Fibroblast of peridontal ligament (primary cell): ENCODE measurements around the gene GAB2.

Experiments
- DNase-seq: peaks from one replicate; pipeline ENCODE4 v3.0.0-alpha.2; 2010; ENCODE audit errors: extremely low read depth

Gene GAB2

DNA sequence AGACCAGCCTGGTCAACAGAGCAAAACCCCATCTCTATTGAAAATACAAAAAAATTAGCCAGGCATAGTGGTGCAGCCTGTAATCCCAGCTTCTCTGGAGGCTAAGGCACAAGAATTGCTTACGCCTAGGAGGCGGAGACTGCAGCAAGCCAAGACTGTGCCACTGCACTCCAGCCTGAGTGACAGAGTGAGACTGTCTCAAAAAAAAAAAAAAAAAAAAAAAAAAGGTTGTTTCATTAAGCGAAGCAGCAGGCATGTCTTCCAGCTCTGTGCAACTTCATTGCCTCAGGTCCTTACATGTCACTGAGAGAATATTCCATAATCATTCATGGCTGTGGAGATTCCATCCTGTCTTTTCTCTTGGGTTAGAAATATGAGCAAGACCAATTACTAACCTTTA lies 16.9 kb downstream of the GAB2 start:
- no peak for DNase-seq

DNA sequence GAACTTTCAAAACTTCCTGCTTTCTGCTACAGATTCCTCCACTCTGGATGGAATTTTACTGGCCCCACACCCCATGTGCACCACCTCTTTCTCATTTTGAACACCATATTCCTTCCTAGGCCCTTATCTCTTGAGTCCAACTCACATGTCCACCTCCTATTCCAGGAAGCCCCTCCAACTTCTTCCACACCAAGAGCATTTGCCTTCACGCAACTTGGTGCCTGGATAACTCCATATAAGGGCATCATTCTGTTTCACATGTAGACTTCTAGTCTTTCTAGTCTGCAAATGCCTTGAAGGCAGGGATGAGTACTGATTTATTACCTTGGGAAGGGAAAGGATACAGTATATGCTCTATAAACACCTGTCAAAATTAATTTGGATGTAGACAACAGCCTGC lies 17.5 kb downstream of the GAB2 start:
- DNase-seq, result no peak

DNA sequence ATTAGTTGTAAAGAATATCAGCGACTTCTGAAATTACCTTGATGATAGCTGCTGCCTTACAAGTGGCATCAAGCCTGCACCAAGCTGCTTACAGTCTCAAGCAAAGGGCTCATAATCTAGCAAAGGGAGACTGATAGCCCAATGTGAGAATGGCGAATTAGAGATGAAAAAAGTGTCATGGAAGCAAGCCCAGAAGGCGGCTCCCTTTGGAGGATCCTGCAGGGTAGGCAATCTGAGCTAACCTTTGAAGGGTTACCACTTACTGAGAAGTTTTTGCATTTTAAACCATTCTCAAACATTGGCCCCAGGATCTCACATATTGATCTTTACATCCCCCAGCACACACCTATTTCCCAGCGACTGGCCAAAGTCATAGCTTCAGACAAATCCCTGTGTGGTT lies 18.5 kb downstream of the GAB2 start:
- no peak for DNase-seq

DNA sequence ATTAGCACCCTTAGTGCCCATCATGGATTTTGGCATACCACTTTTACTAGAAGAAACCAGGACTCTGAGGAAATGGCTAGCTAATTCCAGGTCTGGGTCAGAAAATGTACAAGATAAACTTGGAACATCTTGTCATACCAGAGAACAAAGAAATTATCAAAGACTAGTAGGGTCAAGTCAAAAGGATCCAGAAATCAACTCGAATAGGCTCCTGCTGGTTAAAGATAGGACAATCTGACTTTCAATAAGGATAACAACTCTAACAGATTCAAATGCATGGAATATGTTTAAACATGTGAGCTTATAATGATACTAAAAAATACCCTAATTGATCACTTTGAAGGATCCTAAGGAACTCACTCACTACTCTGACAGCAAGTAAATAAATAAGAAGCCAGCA lies 18.9 kb downstream of the GAB2 start:
- DNase-seq, result no peak

DNA sequence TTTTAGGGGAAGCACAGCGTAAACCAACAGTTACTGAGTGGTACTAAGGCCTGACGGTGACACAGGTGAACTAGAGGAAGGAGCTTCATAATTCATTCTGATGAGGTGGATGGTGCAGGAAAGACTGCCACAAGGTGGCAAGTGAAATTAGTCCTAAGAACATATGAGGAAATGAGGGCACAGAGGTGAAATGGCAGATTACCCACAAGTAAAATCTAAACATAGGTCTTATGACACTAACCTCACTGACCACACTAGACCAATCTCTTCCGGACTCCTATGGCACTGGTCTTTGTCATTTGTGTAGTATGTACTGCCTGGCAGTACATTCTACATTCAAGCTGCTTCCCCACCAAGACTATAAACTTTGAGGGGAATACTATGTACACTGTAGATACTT lies 20.2 kb downstream of the GAB2 start:
- DNase-seq, result no peak

DNA sequence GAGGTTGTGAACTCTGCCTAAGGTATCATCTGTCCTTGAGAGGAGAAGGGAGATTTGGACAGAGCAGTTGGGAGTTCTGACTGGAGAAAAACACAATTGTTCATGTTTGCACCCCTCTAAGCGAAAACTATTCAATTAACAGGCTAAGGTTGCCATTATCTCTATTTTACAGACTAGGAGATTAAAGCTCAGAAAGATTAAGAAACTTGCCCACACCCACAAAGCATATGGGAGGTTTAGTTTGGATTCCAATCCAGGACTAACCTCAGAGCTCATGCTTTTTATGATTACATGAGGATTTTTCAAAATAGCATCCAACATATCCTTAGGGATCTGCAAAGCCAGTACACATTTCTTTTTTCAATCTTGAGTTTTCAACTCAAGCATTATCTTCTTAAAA lies 22.0 kb downstream of the GAB2 start:
- no peak for DNase-seq

DNA sequence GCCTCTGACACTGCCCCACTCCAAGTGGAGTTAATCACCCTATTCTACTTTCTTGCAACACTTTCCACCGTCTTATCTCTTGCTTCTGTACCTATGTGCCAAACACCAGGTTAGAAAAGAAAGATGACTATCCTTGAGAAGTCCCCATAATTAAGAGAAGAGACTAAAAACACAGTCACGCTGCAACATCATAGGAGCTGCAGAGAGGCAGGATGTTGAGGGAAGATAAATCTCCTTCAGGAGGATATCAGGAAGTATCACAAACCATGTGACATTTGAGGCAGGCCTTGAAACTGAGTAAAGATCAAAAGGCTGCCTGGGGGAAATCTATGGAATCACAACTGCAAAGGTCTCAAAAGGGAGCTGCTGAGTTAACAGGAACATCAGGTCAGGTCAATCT lies 24.8 kb downstream of the GAB2 start:
- DNase-seq, result no peak

DNA sequence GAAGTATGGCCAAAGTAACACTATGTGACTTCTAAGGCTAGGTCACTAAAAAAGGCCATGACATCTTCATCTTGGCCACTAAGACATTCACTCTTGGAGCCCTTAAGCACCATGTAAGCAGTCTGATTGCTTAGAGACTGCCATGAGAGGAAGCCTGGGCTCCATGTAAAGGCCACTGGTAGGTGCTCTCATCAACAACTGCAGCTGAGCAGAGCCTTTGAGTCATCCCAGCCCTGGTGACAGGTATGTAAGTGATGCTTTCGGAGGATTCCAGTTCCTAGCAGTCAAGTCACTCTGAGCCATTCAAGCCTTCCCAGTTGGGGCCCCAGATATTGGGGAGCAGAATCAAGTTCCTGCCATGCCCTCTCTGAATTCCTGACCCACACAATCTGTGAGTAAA lies 26.2 kb downstream of the GAB2 start:
- DNase-seq, result no peak

DNA sequence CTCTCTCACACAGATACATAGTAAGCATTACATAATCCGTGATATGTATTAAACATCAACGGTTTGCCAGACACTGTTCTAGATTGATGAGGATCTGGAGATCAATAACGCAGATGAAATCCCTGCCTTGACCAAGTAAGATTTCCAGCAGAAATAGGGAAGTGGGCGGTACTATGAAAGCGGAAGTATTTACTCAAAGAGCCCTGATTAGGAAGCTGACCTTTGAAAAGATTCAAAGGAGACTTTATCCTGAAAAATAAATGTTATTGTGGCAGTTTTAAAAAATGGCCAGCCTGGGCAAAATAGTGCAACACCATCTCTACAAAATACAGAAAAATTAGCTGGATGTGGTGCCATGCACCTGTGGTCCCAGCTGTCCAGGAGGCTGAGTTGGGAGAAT lies 26.8 kb downstream of the GAB2 start:
- no peak for DNase-seq

DNA sequence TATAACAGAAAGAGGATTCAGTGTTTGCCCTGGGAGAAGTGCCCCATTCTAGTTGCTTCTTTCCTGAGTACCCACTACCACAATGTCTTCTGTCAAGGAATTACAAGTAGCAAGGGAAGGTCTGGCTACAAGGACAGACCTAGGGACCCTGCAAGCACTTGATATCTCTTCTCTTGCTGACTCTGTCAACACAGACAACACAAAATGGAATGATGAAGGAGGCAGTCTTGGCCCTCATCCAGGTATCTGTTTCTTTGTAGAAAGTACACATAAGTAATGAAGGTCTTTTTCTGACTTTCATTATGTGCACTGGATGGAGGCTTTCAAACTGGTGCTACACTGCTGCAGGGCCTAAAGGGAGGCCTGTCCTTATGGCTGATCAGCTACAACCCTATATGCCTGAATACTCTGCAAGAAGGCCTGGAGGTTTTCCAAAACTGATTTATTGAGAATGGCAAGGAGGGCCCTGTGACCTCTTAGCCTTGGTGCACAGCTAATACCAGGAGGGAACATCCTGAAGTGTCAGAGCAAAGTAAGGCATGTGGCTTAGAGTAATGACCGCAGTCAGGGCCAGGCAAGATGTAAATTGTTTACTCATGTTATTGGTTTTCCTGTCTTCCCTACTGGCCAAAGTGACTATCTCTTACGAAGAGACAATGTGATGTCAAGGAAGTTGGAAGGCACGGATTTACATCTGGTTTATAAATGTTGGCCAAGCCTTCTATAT lies 31.2 kb downstream of the GAB2 start:
- DNase-seq, result no peak

DNA sequence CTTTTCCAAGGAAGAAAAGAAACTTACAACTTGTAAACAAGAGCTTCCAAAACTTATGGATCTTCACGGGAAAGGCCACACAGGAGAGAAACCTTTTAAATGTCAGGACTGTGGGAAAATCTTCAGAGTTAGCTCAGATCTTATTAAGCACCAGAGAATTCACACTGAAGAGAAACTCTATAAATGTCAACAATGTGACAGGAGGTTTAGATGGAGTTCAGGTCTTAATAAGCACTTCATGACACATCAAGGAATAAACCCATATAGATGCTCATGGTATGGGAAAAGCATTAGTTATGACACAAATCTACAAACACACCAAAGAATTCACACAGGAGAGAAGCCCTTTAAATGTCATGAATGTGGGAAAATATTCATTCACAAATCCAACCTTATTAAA lies 32.4 kb downstream of the GAB2 start:
- no peak for DNase-seq

DNA sequence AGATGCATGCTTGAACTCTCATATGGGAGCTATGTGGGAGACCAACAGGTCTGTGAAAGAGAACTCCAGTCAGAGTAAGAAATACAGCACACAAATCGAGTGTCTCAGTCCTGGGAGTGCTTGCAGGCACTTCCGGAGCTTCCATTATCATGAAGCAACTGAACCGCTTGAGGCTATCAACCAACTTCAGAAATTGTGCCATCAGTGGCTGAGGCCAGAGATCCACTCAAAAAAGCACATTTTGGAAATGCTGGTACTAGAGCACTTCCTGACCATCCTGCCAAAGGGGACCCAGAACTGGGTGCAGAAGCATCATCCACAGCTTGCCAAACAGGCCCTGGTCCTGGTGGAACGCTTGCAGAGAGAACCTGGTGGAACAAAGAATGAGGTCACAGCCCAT lies 33.4 kb downstream of the GAB2 start:
- no peak for DNase-seq

DNA sequence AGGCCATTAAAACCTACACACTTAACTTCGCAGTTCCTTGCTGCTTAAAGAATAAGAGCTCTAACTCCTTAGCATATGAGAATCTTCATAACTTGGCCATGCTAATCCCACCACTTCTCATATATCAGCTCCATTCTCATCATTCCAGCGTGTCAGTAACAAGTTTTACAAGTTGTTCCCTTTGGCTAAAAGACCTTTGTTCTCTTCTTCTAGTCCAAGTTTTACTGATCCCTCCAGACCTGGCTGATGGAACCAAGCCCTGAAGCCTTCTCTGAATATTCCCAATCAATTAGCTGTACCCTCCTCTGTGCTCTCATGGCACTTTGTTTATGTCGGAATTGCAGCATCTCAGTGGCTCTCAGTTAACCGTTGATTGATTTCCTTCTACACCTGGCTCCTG lies 35.8 kb downstream of the GAB2 start:
- no peak for DNase-seq

DNA sequence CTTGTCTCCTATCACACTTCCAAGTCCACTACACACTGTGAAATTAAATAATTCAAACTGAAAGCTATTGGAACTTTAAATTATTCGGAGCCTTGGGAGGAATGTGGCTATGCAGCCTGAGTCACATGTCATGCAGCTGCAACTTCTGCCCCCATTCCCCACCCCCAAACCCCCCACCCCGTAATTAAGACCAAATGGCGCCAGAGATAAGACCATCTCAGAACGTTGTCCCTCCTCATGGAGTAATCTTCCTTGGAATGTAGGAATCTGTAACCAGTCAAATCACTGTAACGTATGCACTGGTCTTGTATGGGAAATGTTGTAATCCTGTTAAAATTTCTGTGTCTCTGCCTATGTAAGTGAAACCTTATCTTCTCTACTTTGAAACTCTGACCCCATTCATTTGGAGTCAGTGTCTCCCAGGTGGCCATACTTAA lies 37.0 kb downstream of the GAB2 start:
- peak; percentile 66 for DNase-seq

DNA sequence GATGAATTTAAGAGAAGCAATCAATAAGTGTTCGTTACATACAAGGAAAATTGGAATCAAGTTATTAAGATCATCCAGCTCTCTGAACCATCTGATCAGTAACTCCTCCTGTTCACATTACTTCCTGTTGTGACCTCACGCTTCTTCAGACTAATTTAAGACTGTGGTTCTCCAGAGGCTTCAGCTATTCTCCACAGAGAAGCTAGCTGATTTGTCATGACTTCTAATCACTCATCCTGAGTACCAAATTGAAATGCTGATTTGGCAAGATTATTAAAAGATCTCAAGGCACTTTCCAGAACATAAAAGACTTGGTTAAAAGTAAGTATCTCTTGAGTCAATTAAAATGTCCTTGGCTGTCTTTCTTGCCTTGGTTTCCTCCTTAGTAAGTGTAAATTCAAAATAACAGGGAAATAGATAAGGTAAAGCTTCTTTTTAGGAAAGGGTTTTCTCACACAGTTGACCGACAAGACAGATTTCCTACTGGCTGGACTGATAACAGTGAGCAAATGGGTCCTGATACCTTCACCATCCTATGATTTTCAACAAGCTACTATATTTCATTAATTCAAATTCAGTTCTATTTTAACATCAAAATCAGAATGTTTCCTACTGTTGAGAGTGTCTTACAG lies 38.5 kb downstream of the GAB2 start:
- DNase-seq, result peak; percentile 26

DNA sequence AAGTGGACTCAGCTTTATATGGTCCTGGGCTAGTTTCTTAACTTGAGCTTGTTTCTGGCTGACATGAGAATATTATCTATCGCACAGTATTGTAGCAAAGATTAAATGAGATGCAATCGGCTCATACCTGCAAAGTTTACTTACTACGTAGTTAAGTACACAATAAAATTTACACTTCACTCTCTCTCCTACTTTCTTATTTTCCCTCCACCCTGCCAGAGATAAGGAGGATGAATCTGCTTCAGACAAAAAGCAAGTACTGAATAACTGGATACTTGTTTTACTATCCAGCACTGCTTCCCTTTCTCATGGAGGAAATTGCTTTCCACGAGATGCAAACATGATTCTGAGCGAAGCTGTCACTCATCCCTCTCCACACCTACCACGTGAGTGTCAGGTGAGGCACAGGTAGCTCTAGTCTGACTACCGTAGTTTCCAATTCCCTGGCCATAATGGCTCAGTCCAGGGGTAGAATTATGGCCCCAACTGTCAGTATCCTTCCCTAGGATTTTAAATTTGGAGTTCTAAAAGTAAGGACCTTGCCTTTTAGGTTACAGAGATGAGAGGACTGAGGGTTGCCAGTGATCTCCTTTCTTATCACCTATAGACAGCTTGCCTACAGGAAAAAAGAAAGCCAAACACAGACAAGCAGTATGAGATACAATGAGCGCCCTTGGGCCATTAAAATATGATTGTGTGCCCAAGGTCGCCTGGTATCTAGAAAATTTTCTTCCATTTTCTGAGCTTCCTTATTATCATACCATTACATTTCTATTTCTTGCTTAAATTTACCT lies 39.8 kb downstream of the GAB2 start:
- DNase-seq, result no peak

DNA sequence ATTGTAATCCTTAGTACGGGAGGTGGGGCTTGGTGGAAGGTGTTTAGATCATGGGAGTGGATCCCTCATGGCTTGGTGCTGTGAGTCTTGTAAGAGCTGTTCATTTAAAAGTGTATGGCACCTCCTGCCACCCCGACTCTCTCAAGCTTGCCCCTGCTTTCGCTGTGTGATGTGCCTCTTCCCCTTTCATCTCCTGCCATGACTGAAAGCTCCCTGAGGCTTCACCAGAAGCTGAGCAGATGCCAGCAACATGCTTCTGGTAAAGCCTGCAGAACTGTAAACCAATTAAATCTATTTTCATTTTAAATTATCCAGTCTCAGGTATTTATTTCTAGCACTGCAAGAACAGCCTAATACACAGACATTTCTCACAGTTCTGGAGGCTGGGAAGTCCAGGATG lies 40.8 kb downstream of the GAB2 start:
- no peak for DNase-seq

DNA sequence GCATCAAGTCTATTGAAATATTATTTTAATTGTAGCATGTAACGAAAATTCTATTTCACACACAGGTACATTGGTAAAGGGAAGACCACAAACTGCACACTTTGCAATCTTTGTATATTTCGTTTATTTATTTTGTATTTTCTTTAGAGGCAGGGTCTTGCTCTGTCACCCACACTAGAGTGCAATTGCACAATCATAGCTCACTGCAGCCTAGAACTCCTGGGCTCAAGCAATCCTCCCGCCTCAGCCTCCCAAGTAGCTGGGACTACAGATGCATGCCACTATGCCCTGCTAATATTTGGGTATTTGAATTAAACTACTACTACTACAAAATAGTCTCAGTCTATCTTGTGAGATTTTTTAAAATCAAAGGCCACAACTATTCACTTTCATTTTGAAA lies 42.7 kb downstream of the GAB2 start:
- no peak for DNase-seq

DNA sequence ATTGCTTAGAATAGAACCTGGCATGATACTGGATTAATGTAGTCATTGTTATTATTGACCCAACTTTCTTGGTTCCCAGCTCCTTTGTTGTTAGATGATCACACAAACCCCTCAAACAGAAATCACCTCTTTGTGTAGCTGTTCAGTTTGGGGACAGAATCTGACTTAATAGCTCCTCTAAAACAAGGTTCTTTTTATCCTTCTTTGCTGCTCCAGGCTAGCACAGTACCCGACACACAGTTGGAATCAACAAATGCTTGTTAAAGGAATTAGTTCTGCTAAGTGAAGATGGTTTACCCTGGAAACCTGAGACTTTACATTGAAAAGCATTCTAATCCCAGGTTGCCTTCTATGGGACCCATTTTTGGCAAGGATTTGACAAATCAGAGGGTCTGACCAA lies 43.9 kb downstream of the GAB2 start:
- DNase-seq, result no peak

DNA sequence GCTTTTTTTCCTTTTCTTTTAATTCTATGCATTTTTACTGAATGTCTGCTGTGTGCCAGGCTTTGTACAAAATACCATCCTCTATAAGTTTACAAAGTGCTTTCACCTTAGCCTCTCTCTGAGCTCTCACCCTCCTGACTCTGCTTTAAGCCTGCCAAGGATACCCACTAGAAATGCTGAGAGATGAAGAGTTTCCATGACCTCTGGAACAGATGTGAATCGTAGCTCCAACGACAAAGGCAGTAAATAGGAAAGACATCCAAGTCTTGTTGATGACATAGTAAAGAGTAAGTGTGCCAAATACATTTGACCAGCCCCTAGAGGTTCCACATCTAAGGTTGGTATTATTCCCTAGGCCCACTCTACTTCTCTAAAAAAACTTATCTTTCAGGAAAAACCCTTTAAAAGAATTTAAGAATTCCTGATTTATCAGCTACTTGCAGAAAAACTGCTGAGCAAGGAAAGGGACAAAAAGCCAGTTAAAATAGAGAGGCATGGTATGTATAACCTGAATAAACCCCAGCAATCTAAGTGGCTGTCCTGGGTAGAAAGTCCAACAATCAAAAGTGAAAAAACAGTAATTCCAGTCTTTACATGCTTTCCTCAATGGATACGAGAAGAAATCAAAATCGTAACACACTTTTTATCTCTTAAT lies 45.4 kb downstream of the GAB2 start:
- no peak for DNase-seq

DNA sequence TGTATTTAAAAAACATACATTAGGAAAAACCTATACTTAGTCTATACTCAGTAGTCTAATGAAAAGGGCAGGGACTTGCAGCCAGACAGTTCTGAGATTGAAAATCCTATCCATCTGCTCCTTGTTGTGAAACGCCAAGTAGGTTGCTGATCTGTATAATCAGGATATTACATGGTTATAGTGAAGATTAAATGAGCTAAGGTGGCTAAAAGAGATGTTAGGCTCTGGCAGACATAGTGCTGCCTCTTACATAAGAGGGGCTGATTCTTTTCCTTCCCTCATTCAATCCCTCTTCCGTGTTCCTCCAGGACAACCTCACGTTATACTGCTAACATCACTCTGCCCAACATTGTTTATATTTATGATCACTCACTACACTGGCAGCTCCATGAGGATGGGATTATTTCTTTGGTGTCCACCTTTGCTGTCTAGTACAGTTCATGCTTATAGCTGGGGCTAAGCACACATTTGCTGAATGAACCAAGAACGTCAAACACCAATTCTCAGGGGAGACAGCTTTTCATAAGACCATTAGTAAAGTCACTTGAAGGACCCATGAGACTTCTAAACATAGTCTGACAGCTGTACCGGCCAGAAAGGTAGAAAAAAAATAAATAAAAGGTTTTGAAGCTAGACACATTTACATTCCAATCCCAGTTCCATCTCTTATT lies 46.3 kb downstream of the GAB2 start:
- no peak for DNase-seq
